Astrocyte (in vitro differentiated cells and primary cell): Measurements from ENCODE around the gene SPSB1. TPM values are rescaled to one million over a fixed set of nuclear protein-coding genes. Genes with fewer than 3 reads are reported as not detected.

Source experiments
- DNase-seq: peaks from one replicate; pipeline ENCODE4 v3.0.0-alpha.2; 2010; ENCODE audit warnings: low read depth
- FAIRE-seq: peaks from 2 replicates; lab custom pipeline; 2011; peaks lifted over from hg19 to GRCh38; lab: Jason Lieb, UNC
- H2AFZ ChIP-seq: 2 replicates; pipeline ENCODE4 v1.6.0; 2012; ENCODE audit warnings: low read depth, low read length, inconsistent platforms
- H3K27ac ChIP-seq: 2 replicates; pipeline ENCODE4 v1.5.1; 2011; ENCODE audit warnings: low read depth, low read length, inconsistent platforms
- H3K27me3 ChIP-seq: 2 replicates; pipeline ENCODE4 v1.6.0; 2011; ENCODE audit warnings: low read length, inconsistent platforms; ENCODE audit not compliant: insufficient read depth
- H3K36me3 ChIP-seq: 2 replicates; pipeline ENCODE4 v1.5.1; 2011; ENCODE audit warnings: low read length, inconsistent platforms; ENCODE audit not compliant: insufficient read depth
- H3K4me1 ChIP-seq: 2 replicates; pipeline ENCODE4 v1.5.1; 2011; ENCODE audit warnings: low read length, inconsistent platforms; ENCODE audit not compliant: insufficient read depth
- H3K4me2 ChIP-seq: 2 replicates; pipeline ENCODE4 v1.6.0; 2012; ENCODE audit warnings: low read length, inconsistent platforms
- H3K4me3 ChIP-seq: 2 replicates; pipeline ENCODE4 v1.5.1; 2011; ENCODE audit warnings: low read depth, mild to moderate bottlenecking, low read length, inconsistent platforms; ENCODE audit not compliant: insufficient read depth
- H3K79me2 ChIP-seq: 2 replicates; pipeline ENCODE4 v1.6.0; 2012; ENCODE audit warnings: mild to moderate bottlenecking, low read length, inconsistent platforms; ENCODE audit not compliant: insufficient read depth
- H3K9ac ChIP-seq: 2 replicates; pipeline ENCODE4 v1.6.0; 2012; ENCODE audit warnings: mild to moderate bottlenecking, low read length, inconsistent platforms
- H3K9me3 ChIP-seq: 2 replicates; pipeline ENCODE4 v1.5.1; 2012; ENCODE audit warnings: low read depth, mild to moderate bottlenecking, low read length, inconsistent platforms; ENCODE audit not compliant: insufficient read depth
- H4K20me1 ChIP-seq: 2 replicates; pipeline ENCODE4 v1.6.0; 2012; ENCODE audit warnings: low read length, inconsistent platforms; ENCODE audit not compliant: insufficient read depth
- H3K27ac Mint-ChIP-seq: one replicate; pipeline ENCODE4 v1.8.0; 2021; ENCODE audit warnings: mild to moderate bottlenecking, mixed read lengths; ENCODE audit not compliant: unreplicated experiment
- H3K27me3 Mint-ChIP-seq: one replicate; pipeline ENCODE4 v1.8.0; 2021; ENCODE audit warnings: low read depth, mixed read lengths; ENCODE audit not compliant: unreplicated experiment
- H3K36me3 Mint-ChIP-seq: one replicate; pipeline ENCODE4 v1.8.0; 2021; ENCODE audit warnings: low read depth, mixed read lengths; ENCODE audit not compliant: unreplicated experiment
- H3K4me1 Mint-ChIP-seq: one replicate; pipeline ENCODE4 v1.8.0; 2021; ENCODE audit warnings: low read depth, mixed read lengths; ENCODE audit not compliant: unreplicated experiment
- H3K4me3 Mint-ChIP-seq: one replicate; pipeline ENCODE4 v1.8.0; 2021; ENCODE audit warnings: mild to moderate bottlenecking, moderate library complexity, mixed read lengths; ENCODE audit not compliant: unreplicated experiment
- H3K9me3 Mint-ChIP-seq: one replicate; pipeline ENCODE4 v1.8.0; 2021; ENCODE audit warnings: mild to moderate bottlenecking, mixed read lengths; ENCODE audit not compliant: unreplicated experiment
- CTCF ChIP-seq: IDR thresholded peaks from 2 replicates; pipeline ENCODE4 v1.5.1; 2011; ENCODE audit warnings: low read depth, mild to moderate bottlenecking, inconsistent platforms, low read length, moderate library complexity; ENCODE audit not compliant: insufficient read depth
- EZH2 ChIP-seq: IDR thresholded peaks from 2 replicates; pipeline ENCODE4 v1.6.1; 2012; ENCODE audit warnings: mild to moderate bottlenecking, low read length, inconsistent platforms; ENCODE audit not compliant: insufficient read depth
- total RNA-seq: library from RNA; stranded (reverse); gene quantifications from 2 replicates; pipeline ENCODE4 v1.2.1, GENCODE V29; 2021

Gene SPSB1
- total RNA-seq, 1 donor from 2014 or later: 53.5 TPM

DNA sequence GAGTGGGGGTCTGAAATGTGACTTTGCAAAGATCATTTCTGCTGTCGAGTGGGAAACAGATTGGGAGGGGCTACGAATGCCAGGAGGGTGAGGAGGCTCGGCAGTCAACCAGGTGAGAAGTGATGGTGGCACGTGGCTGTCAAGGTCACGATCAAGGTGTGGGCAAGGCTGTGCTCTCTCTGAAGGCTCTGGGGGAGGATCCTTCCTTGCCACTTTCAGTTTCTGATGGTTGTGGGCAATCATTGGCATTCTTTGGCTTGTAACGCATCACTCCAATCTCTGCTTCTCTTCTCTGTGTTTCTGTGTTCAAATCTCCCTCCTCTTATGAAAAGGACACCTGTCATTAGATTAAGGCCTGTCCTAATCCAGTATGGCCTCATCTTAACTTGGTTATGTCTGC is 6.1 kb upstream of the SPSB1 start:
- no peak for FAIRE-seq
- Mint-ChIP-seq H3K4me1 (peaks cover 12% of the 10 kb centered on the region), H3K4me3 (no peak overlapping the region), H3K36me3 (peaks cover 4% of the 10 kb centered on the region), H3K27me3 (peaks cover 7% of the 10 kb centered on the region), H3K9me3 (peaks cover 30% of the 10 kb centered on the region), H3K27ac (peak overlapping the region; percentile 58)
- Histone ChIP-seq H3K4me2 (no peak overlapping the region), H3K36me3 (no peaks in the 10 kb centered on the region), H3K27me3 (no peaks in the 10 kb centered on the region), H3K79me2 (no peaks in the 10 kb centered on the region), H3K9me3 (peaks cover 4% of the 10 kb centered on the region), H3K4me1 (peaks cover 15% of the 10 kb centered on the region), H2AFZ (no peak overlapping the region), H4K20me1 (no peaks in the 10 kb centered on the region), H3K4me3 (no peak overlapping the region), H3K9ac (no peak overlapping the region), H3K27ac (no peak overlapping the region)
- TF ChIP-seq EZH2 (no peak), CTCF (no peak)
- no peak for DNase-seq

DNA sequence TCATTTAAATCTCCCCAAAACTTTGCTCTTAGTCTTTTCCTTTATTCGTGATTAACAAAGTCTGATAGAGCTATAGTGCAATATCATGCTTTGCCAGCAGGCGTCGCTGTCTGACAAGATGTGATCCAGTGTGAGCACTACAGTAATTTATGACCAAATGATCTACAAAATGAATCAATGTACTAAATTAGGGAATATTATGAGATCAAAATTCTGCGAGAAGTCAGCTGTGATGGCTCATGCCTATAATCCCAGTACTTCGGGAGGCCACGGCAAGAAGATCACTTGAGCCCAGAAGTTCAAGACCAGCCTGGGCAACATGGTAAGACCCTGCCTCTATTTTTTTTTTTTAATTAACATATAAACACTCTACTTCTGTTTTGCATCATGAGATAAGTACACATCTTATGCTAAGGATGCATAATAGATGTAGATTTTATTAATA is 3.6 kb upstream of the SPSB1 start:
- H3K4me2 ChIP-seq: no peak overlapping the region
- Mint-ChIP-seq H3K27ac (no peak overlapping the region), H3K9me3 (peaks cover 29% of the 10 kb centered on the region), H3K36me3 (peaks cover 2% of the 10 kb centered on the region), H3K27me3 (peaks cover 7% of the 10 kb centered on the region), H3K4me1 (peaks cover 8% of the 10 kb centered on the region), H3K4me3 (no peak overlapping the region)
- H3K4me3 ChIP-seq: no peak overlapping the region
- TF ChIP-seq CTCF: peak; percentile 98
- TF ChIP-seq EZH2: no peak
- no peaks in the 10 kb centered on the region for H3K27me3 ChIP-seq
- peaks cover 7% of the 10 kb centered on the region for H4K20me1 ChIP-seq
- H2AFZ ChIP-seq: no peak overlapping the region
- H3K36me3 ChIP-seq: no peaks in the 10 kb centered on the region
- H3K4me1 ChIP-seq: peaks cover 19% of the 10 kb centered on the region
- no peak overlapping the region for H3K27ac ChIP-seq
- DNase-seq: no peak
- H3K9ac ChIP-seq: no peak overlapping the region
- peaks cover 7% of the 10 kb centered on the region for H3K79me2 ChIP-seq
- no peak for FAIRE-seq
- peaks cover 4% of the 10 kb centered on the region for H3K9me3 ChIP-seq

GRCh38 chr1:9289711-9290485 is 2.8 kb upstream of the SPSB1 start:
- H2AFZ ChIP-seq: no peak overlapping the region
- peak overlapping the region; percentile 50 for H3K27ac ChIP-seq

More at GRCh38 chr1:9289711-9290485, 2.8 kb upstream of the SPSB1 start:
- DNase-seq (peak; percentile 84), FAIRE-seq (no peak)
- H3K9me3 ChIP-seq: peaks cover 4% of the 10 kb centered on the region
- peaks cover 15% of the 10 kb centered on the region for H4K20me1 ChIP-seq
- Mint-ChIP-seq H3K36me3 (peaks cover 2% of the 10 kb centered on the region), H3K27ac (no peak overlapping the region), H3K27me3 (peaks cover 7% of the 10 kb centered on the region), H3K4me1 (peaks cover 11% of the 10 kb centered on the region), H3K9me3 (peaks cover 25% of the 10 kb centered on the region), H3K4me3 (no peak overlapping the region)
- H3K4me2 ChIP-seq: peak overlapping the region; percentile 9
- H3K36me3 ChIP-seq: no peaks in the 10 kb centered on the region
- peaks cover 27% of the 10 kb centered on the region for H3K4me1 ChIP-seq
- peaks cover 15% of the 10 kb centered on the region for H3K79me2 ChIP-seq
- H3K27me3 ChIP-seq: no peaks in the 10 kb centered on the region
- TF ChIP-seq CTCF (no peak), EZH2 (no peak)
- H3K9ac ChIP-seq: peak overlapping the region; percentile 31
- H3K4me3 ChIP-seq: no peak overlapping the region
